ENCODE measurements around the gene LRRC26. TPM values are rescaled to one million over a fixed set of nuclear protein-coding genes. Genes with fewer than 3 reads are reported as not detected.

The LRRC26 gene
- total RNA-seq, 1 donor from 2014 or later = not detected

- no peak for TF ChIP-seq CTCF (IDR thresholded peaks at IDR 0.05; ENCODE audit: unreplicated experiment)
- Mint-ChIP-seq H3K36me3 (peaks cover 3% of the 10 kb centered on the region), H3K27me3 (ENCODE audit: low read depth) (no peaks in the 10 kb centered on the region), H3K9me3 (no peaks in the 10 kb centered on the region), H3K27ac (no peak overlapping the region), H3K4me1 (peaks cover 32% of the 10 kb centered on the region), H3K4me3 (no peak overlapping the region)
- DNase-seq (ENCODE audit: low spot score in 2 of 2, unreplicated experiment in 2 of 2) = no peak
Measured at GRCh38 chr9:137191691-137192447, 22.0 kb upstream of the LRRC26 start.

GRCh38 chr9:137191245-137191644 is 21.4 kb upstream of the LRRC26 start:
- no peak for TF ChIP-seq CTCF (IDR thresholded peaks at IDR 0.05; ENCODE audit: unreplicated experiment)
- no peaks in the 10 kb centered on the region for H3K9me3 Mint-ChIP-seq
- H3K4me3 Mint-ChIP-seq = peak overlapping the region; percentile 62
- H3K27ac Mint-ChIP-seq = peak overlapping the region; percentile 82
- H3K4me1 Mint-ChIP-seq = peaks cover 36% of the 10 kb centered on the region
- no peaks in the 10 kb centered on the region for H3K27me3 Mint-ChIP-seq (ENCODE audit: low read depth)
- H3K36me3 Mint-ChIP-seq = peaks cover 3% of the 10 kb centered on the region
- no peak for DNase-seq (ENCODE audit: low spot score in 2 of 2, unreplicated experiment in 2 of 2)

- Mint-ChIP-seq H3K4me1 (peaks cover 34% of the 10 kb centered on the region), H3K27ac (peak overlapping the region; percentile 82), H3K27me3 (ENCODE audit: low read depth) (no peaks in the 10 kb centered on the region), H3K9me3 (no peaks in the 10 kb centered on the region), H3K4me3 (peak overlapping the region; percentile 94), H3K36me3 (peaks cover 3% of the 10 kb centered on the region)
- TF ChIP-seq CTCF (IDR thresholded peaks at IDR 0.05; ENCODE audit: unreplicated experiment) = no peak
- DNase-seq (ENCODE audit: low spot score in 2 of 2, unreplicated experiment in 2 of 2) = no peak
Measured at GRCh38 chr9:137190315-137190856, 20.5 kb upstream of the LRRC26 start.

GRCh38 chr9:137189297-137190295 is 19.7 kb upstream of the LRRC26 start:
- TF ChIP-seq CTCF (IDR thresholded peaks at IDR 0.05; ENCODE audit: unreplicated experiment) = no peak
- Mint-ChIP-seq H3K27ac (peak overlapping the region; percentile 98), H3K27me3 (ENCODE audit: low read depth) (no peaks in the 10 kb centered on the region), H3K9me3 (no peaks in the 10 kb centered on the region), H3K4me1 (peaks cover 30% of the 10 kb centered on the region), H3K4me3 (peak overlapping the region; percentile 94), H3K36me3 (peaks cover 3% of the 10 kb centered on the region)
- DNase-seq (ENCODE audit: low spot score in 2 of 2, unreplicated experiment in 2 of 2) = no peak

- Mint-ChIP-seq H3K27me3 (ENCODE audit: low read depth) (no peaks in the 10 kb centered on the region), H3K4me3 (peak within 1 kb of the TSS; percentile 94), H3K9me3 (no peaks in the 10 kb centered on the region), H3K36me3 (peaks cover 3% of the 10 kb centered on the region), H3K4me1 (peaks cover 30% of the 10 kb centered on the region), H3K27ac (peak within 1 kb of the TSS; percentile 98)
- peak; percentile 12 for TF ChIP-seq CTCF (IDR thresholded peaks at IDR 0.05; ENCODE audit: unreplicated experiment)
- peak; percentile 92 to 98 for DNase-seq (ENCODE audit: low spot score in 2 of 2, unreplicated experiment in 2 of 2)
Measured at GRCh38 chr9:137188490-137189296, 18.8 kb upstream of the LRRC26 start, which contains the start of the genes ANAPC2 and SSNA1. ANAPC2 (minus strand) TSS chr9:137188560; CDS start chr9:137188532, 28 bp downstream. SSNA1 (plus strand) TSS chr9:137188676; CDS start chr9:137188727, 51 bp downstream.
